WI38 (cell line): ENCODE results near the gene DGKE.

Source experiments
- H3K4me3 ChIP-seq: 2 replicates; pipeline ENCODE4 v1.5.1; 2011; ENCODE audit warnings: low read depth, mild to moderate bottlenecking, control low read depth, low read length
- CTCF ChIP-seq: IDR thresholded peaks from 2 replicates; pipeline ENCODE4 v1.5.1; 2012; ENCODE audit warnings: low read depth, mild to moderate bottlenecking, control low read depth, low read length

The DGKE gene

GRCh38 chr17:56881685-56882295, 47.8 kb downstream of the DGKE start:
- TF ChIP-seq CTCF: no peak
- no peak overlapping the region for H3K4me3 ChIP-seq

DNA sequence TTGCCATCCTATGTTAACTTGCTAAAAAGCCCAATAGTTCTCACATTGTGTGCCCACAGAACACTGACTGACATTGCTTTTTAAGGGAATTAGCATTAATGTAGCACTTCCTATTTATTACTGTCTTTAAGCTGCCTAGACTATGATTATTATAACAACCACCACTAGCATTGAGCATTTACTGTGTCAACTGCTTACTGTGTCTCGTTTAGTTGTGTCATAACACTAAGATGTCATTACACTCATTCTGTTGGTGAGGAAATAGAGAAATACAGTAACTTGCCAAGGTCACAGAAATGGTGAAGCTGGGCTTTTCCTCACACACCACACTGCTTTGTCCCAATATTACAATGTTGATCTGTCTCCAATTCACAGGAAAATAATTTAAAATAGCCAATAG, 49.7 kb downstream of the DGKE start:
- no peak overlapping the region for H3K4me3 ChIP-seq
- TF ChIP-seq CTCF: no peak

GRCh38 chr17:56884483-56885311, 50.7 kb downstream of the DGKE start:
- no peak for TF ChIP-seq CTCF
- no peak overlapping the region for H3K4me3 ChIP-seq

GRCh38 chr17:56885312-56885657, 51.3 kb downstream of the DGKE start:
- TF ChIP-seq CTCF: no peak
- no peak overlapping the region for H3K4me3 ChIP-seq

- no peak overlapping the region for H3K4me3 ChIP-seq
- TF ChIP-seq CTCF: no peak
Observed at GRCh38 chr17:56886288-56886731, 52.4 kb downstream of the DGKE start.

DNA sequence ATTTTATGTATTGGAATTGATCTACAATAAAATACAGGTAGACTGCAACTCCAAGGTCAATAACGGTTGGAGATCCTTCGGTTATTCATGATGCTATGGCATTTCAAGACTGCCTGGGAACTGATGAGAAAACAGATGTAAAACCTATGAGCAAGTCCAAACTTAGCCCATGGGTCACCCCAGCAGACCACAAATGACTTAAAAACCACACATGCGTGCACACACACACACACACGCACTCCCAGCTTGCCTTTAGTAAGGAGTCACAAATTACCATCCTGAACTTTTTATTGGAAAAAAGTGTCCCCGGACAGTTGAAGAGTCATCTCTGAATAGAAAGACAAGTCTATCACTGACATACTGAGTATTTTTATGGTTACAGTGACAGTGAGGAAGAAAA, 53.2 kb downstream of the DGKE start:
- no peak overlapping the region for H3K4me3 ChIP-seq

More for the DNA sequence above, 53.2 kb downstream of the DGKE start:
- no peak for TF ChIP-seq CTCF
